ENCODE data around the gene CDH8. TPM values are rescaled to one million over a fixed set of nuclear protein-coding genes. Genes with fewer than 3 reads are reported as not detected.

The CDH8 gene
- total and polyA plus RNA-seq, 8 donors, result 0.05 to 0.20 (median 0.15) TPM; not detected in 4

GRCh38 chr16:61946019-61946418, 90.2 kb downstream of the CDH8 start:
- DNase-seq (no peak), FAIRE-seq (no peak), ATAC-seq (no peak)
- Histone ChIP-seq H3K4me3 (no peak overlapping the region), H3K4me1 (no peaks in the 10 kb centered on the region), H3K36me3 (no peaks in the 10 kb centered on the region), H3K27ac (no peak overlapping the region), H3K27me3 (no peaks in the 10 kb centered on the region), H3K9me3 (no peaks in the 10 kb centered on the region)
- no peak for TF ChIP-seq CTCF (IDR thresholded peaks at IDR 0.05)
- intact Hi-C loops (cut with DNase I), result no loop called here

- DNase-seq, result no peak
Observed at GRCh38 chr16:61945511-61945910, 90.7 kb downstream of the CDH8 start.

GRCh38 chr16:61944004-61944403, 92.2 kb downstream of the CDH8 start:
- no peak for DNase-seq
- intact Hi-C loops (cut with DNase I), result no loop called here

More at GRCh38 chr16:61945511-61945910, 90.7 kb downstream of the CDH8 start:
- WGBS, 2 donors, result 22 to 23% methylated on average over 4 of the region's 4 CpGs
- H3K27me3 ChIP-seq, result no peaks in the 10 kb centered on the region
- H3K9me3 ChIP-seq, result no peaks in the 10 kb centered on the region
- H3K27ac ChIP-seq, result no peak overlapping the region
- ATAC-seq (no peak), FAIRE-seq (no peak)
- no peaks in the 10 kb centered on the region for H3K36me3 ChIP-seq
- H3K4me1 ChIP-seq, result no peaks in the 10 kb centered on the region
- no peak overlapping the region for H3K4me3 ChIP-seq
- intact Hi-C loops (cut with DNase I), result no loop called here
- no peak for TF ChIP-seq CTCF (IDR thresholded peaks at IDR 0.05)

GRCh38 chr16:61940611-61941010, 95.6 kb downstream of the CDH8 start:
- Histone ChIP-seq H3K4me1 (no peaks in the 10 kb centered on the region), H3K27ac (no peak overlapping the region), H3K9me3 (no peaks in the 10 kb centered on the region), H3K27me3 (no peaks in the 10 kb centered on the region), H3K36me3 (no peaks in the 10 kb centered on the region), H3K4me3 (no peak overlapping the region)
- FAIRE-seq (no peak), ATAC-seq (no peak), DNase-seq (no peak)
- 78 to 84% methylated on average over 10 of the region's 10 CpGs for WGBS, 2 donors
- intact Hi-C loops (cut with DNase I), result no loop called here
- TF ChIP-seq CTCF (IDR thresholded peaks at IDR 0.05), result no peak

More at GRCh38 chr16:61944004-61944403, 92.2 kb downstream of the CDH8 start:
- H3K4me3 ChIP-seq, result no peak overlapping the region
- H3K4me1 ChIP-seq, result no peaks in the 10 kb centered on the region
- H3K27me3 ChIP-seq, result no peaks in the 10 kb centered on the region
- H3K36me3 ChIP-seq, result no peaks in the 10 kb centered on the region
- no peaks in the 10 kb centered on the region for H3K9me3 ChIP-seq
- TF ChIP-seq CTCF (IDR thresholded peaks at IDR 0.05), result no peak
- no peak for FAIRE-seq
- 17 to 23% methylated on average over 3 of the region's 3 CpGs for WGBS, 2 donors
- no peak for ATAC-seq
- no peak overlapping the region for H3K27ac ChIP-seq

- DNase-seq, result no peak
- Histone ChIP-seq H3K9me3 (no peaks in the 10 kb centered on the region), H3K27me3 (no peaks in the 10 kb centered on the region), H3K4me3 (no peak overlapping the region), H3K36me3 (no peaks in the 10 kb centered on the region), H3K4me1 (no peaks in the 10 kb centered on the region), H3K27ac (no peak overlapping the region)
- intact Hi-C loops (cut with DNase I), result no loop called here
- ATAC-seq, result no peak
- FAIRE-seq, result no peak
- TF ChIP-seq CTCF (IDR thresholded peaks at IDR 0.05), result no peak
Observed at GRCh38 chr16:61937646-61938045, 98.6 kb downstream of the CDH8 start.

Data from pancreas (tissue), 10 donors.